Right cardiac atrium (tissue), 5 donors: ENCODE measurements around the gene CDK6. TPM values are rescaled to one million over a fixed set of nuclear protein-coding genes. Genes with fewer than 3 reads are reported as not detected.
"Not testable (repeated sequence)": the region's sequence is repeated elsewhere in the genome, so short reads cannot be mapped to it uniquely, and the experiment has no call there.

Source experiments
- ATAC-seq, 2 donors: fragments of 200-7000 bp; cut with Tn5 transposase; one replicate each; pipeline versions ENCODE4 v1.8.0 to v1.9.1; 2020; ENCODE audit warnings: moderate library complexity in 2 of 2, mild to moderate bottlenecking in 1 of 2
- DNase-seq, 3 donors: peaks; one replicate each; pipeline ENCODE4 v3.0.0-alpha.2; 2020
- H3K27ac ChIP-seq: one replicate; pipeline ENCODE4 v1.5.1; 2013; ENCODE audit warnings: mild to moderate bottlenecking, low read length, control low read depth, moderate library complexity
- H3K27me3 ChIP-seq: one replicate; pipeline ENCODE4 v1.6.1; 2013; ENCODE audit not compliant: control insufficient read depth, insufficient read depth
- H3K4me1 ChIP-seq: one replicate; pipeline ENCODE4 v1.6.1; 2013; ENCODE audit warnings: low read length; ENCODE audit not compliant: control insufficient read depth, insufficient read depth
- H3K4me3 ChIP-seq: one replicate; pipeline ENCODE4 v1.5.1; 2013; ENCODE audit warnings: low read length, control low read depth
- H3K9me3 ChIP-seq: one replicate; pipeline ENCODE4 v1.6.1; 2013; ENCODE audit warnings: low read length; ENCODE audit not compliant: control insufficient read depth
- WGBS: extraction: QIAGEN DNeasy Blood & Tissue Kit; methylation state at CpG from one replicate; pipeline ENCODE4 v1.1.7; 2013; 5-methylcytosine and 5-hydroxymethylcytosine counted together
- intact Hi-C, 4 donors: fragments of 100-400 bp; cut with DNase I; formaldehyde crosslinking; loops; one replicate each; pipeline versions ENCODE4 v1.11.0 to v1.14.0; 2022 to 2023
- polyA plus RNA-seq: library from polyadenylated mRNA; stranded (reverse); fragments of 200-250 nt; gene quantifications from one replicate; pipeline ENCODE4 v1.2.3, GENCODE V29; 2013
- total RNA-seq, 4 donors: library from RNA; stranded (reverse); fragmentation: NEBNext Ultra II Directional; extraction: Animal tissue kit (Norgen Biotek cat#: 25700); gene quantifications; one replicate each; pipeline ENCODE4 v1.2.1, GENCODE V29; 2021
- donor health status: healthy with polysubstance abuse.
- donor health status: DM: no; HTN: yes; CAD: no.
- donor health status: DM: no; HTN: no; CAD: no.
- donor health status: DM: no; HTN: yes; CAD: no; lungs with severe emphysema.
- donor health status: DM: yes; HTN: yes; CAD: no.

The CDK6 gene
- total and polyA plus RNA-seq, 5 donors, result 1.8 to 9.7 (median 9.0) TPM

DNA sequence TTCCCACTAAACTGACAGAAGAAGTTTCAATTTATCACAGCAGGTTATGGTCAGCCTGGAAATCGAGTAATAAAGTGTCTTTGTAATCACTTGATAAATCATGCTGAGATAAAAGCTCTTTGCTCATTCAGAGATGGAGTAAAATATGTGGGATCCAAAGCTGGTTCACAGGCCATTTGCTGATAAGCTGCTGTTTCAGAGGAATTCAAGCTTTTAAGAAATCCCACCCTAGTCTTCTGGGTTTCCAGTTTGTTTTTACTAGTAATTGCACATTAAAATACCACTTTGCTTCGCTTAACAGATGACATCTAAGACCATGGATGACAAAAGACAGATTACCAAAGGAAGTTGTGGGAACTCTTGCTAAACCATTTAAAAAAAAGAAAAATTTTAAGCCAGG lies 37.4 kb upstream of the CDK6 start:
- 45% methylated on average over 2 of the region's 2 CpGs for WGBS
- no peaks in the 10 kb centered on the region for H3K27me3 ChIP-seq
- intact Hi-C loops, result no loop called here
- no peaks in the 10 kb centered on the region for H3K9me3 ChIP-seq
- no peak overlapping the region for H3K4me3 ChIP-seq
- H3K4me1 ChIP-seq, result no peaks in the 10 kb centered on the region
- no peak for ATAC-seq
- no peak for DNase-seq
- no peak overlapping the region for H3K27ac ChIP-seq

DNA sequence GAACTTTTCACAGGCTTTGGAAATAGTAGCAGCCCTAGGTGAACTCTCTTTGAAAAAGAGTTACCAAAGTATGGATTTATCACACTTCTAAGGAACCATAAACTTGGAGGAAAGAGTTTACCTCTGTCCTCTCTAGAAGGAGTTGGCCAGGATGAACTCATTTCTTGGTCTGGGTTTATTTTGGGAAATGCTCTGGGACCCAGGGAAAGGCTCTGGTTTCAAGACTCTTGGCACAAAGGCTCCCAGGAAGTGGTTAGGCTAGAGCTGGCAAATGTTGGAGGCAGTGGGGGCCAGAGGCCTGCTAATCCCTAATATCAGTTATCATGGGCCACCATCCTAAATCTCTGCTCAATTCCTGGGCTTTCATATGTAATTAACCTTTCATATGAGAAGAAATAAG lies 36.3 kb upstream of the CDK6 start:
- Histone ChIP-seq H3K9me3 (no peaks in the 10 kb centered on the region), H3K27me3 (no peaks in the 10 kb centered on the region), H3K4me1 (no peaks in the 10 kb centered on the region), H3K4me3 (no peak overlapping the region), H3K27ac (no peak overlapping the region)
- DNase-seq (no peak), ATAC-seq (no peak)
- intact Hi-C loops, result no loop called here

DNA sequence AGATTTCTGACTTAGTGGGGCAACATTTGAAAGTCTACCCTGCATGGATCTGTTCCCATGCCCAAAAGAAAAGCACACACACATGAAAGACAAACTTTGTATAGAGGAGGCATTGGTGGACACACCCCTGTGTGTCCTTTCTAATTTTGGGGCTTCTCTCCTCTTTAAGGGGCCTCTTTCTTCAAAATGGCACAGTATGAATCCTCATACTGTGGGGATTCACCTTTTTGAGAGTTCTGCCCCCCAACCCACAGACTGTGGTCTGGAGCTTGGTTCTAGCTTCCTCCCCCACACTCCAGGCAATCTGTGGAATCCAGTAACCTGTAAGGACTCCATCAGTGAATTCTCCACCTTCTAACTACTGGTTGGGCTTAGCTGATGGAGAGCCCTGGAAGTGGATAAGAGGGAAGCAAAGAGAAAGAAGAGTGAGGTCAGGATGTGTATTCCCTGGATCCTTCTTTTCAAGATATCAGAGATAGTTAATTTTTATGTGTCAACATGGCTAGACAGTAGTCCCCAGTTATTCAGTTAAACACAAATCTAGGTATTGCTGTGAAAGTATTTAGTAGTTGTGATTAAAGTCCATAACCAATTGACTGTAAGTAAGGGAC lies 32.4 kb upstream of the CDK6 start:
- no peak for ATAC-seq
- Histone ChIP-seq H3K4me3 (no peak overlapping the region), H3K27me3 (no peaks in the 10 kb centered on the region), H3K4me1 (no peaks in the 10 kb centered on the region), H3K9me3 (no peaks in the 10 kb centered on the region), H3K27ac (no peak overlapping the region)
- no peak for DNase-seq
- intact Hi-C loops, result no loop called here

DNA sequence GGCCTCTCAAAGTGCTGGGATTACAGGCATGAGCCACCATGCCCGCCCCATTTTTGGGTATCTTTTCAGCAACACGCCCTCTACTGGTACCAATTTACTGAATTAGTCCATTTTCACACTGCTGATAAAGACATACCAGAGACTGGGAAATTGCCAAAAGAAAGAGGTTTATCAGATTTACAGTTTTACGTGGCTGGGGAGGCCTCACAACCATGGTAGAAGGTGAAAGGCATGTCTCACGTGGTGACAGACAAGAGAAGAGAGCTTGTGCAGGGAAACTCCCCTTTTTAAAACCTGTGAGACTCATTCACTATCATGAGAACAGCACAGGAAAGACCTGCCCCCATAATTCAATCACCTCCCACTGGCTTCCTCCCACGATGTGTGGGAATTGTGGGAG lies 27.8 kb upstream of the CDK6 start:
- DNase-seq, intact Hi-C loops, H3K4me3 ChIP-seq, H3K9me3 ChIP-seq, ATAC-seq, H3K27ac ChIP-seq, H3K4me1 ChIP-seq, H3K27me3 ChIP-seq: not testable (repeated sequence)
- WGBS, result 41% methylated on average over 5 of the region's 5 CpGs

DNA sequence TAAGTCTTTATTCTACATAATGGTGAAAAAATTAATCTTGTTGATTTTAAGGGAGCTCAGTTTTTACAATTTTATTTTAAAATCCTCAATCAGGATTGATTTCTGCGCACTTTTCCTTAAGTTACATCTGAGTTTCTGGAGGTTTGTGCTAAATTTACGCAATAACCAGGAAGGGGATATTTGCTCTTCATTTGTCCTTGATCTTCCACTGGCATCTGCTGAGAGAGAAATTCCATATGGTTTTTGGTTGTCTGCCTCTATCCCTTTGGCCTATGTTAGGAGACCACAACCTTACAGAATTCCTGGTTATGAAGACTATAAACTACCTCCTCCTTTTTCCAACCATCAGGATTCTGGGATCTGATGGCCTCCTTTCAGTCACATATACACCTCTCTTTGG lies 20.1 kb upstream of the CDK6 start:
- H3K27me3 ChIP-seq, result no peaks in the 10 kb centered on the region
- no peaks in the 10 kb centered on the region for H3K9me3 ChIP-seq
- no peak overlapping the region for H3K27ac ChIP-seq
- no peak overlapping the region for H3K4me3 ChIP-seq
- no peak for DNase-seq
- no peak for ATAC-seq
- intact Hi-C loops, result no loop called here
- no peaks in the 10 kb centered on the region for H3K4me1 ChIP-seq
- WGBS, result 97% methylated on average over 2 of the region's 2 CpGs

DNA sequence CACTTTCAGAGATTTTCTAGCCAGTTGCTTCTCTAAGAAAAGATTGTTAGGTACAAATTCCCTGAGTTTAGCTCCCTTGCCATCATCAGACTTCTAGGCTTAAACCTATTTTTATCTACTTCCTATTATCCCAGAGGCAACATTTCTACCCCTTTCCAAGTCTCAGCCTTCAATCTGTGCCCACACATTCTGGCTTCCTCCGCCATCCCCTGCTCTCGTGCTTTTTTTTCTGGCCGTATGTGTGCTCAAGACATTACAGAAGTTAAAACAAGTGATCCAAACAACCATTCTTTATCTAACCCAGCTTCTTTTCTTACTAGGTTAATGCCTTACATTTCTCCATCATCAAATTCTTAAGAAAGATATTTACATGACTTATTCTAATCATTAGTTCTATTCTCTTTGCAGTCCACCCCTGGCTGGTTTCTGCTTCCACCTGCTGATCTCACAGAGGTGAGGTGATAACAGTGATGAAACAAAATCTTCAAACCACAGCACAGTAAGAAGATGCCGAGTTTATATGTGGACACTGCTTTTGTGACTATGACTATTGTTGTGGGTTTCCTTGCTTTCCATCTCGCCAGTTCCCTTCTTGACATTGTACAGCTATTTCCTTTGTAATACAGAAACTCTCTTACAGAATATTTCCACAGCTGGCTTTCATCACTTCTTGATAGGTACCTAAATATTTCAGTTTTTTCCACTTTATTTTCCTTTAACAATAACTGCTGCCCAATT lies 18.3 kb upstream of the CDK6 start:
- ATAC-seq (no peak), DNase-seq (no peak)
- intact Hi-C loops, result no loop called here
- H3K9me3 ChIP-seq, result no peaks in the 10 kb centered on the region
- H3K4me1 ChIP-seq, result no peaks in the 10 kb centered on the region
- no peak overlapping the region for H3K27ac ChIP-seq
- no peak overlapping the region for H3K4me3 ChIP-seq
- 52% methylated on average over 5 of the region's 5 CpGs for WGBS
- no peaks in the 10 kb centered on the region for H3K27me3 ChIP-seq

DNA sequence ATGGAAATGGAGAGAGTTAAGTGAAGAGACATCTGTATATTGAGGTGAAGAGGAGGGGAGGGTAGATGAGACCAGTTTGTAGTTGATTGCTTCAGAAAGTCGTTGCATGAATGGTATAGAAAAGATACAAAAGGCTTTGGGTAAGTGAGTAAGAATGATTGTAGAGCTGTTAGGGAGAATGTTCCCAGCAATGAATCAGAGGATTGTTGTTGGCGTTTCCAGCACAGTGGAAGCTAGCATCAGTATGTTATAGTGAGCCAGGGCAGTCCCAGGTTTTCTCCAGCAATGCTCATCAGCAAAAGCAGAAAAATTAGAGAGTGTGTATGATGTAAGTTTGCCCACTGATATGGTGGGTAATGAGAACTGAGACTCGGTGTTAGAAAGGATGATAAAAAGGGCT lies 15.4 kb upstream of the CDK6 start:
- H3K9me3 ChIP-seq, result no peaks in the 10 kb centered on the region
- H3K4me1 ChIP-seq, result no peaks in the 10 kb centered on the region
- ATAC-seq (no peak), DNase-seq (no peak)
- H3K4me3 ChIP-seq, result no peak overlapping the region
- H3K27ac ChIP-seq, result no peak overlapping the region
- H3K27me3 ChIP-seq, result no peaks in the 10 kb centered on the region
- intact Hi-C loops, result no loop called here
- WGBS, result 72% methylated on average over 3 of the region's 3 CpGs

DNA sequence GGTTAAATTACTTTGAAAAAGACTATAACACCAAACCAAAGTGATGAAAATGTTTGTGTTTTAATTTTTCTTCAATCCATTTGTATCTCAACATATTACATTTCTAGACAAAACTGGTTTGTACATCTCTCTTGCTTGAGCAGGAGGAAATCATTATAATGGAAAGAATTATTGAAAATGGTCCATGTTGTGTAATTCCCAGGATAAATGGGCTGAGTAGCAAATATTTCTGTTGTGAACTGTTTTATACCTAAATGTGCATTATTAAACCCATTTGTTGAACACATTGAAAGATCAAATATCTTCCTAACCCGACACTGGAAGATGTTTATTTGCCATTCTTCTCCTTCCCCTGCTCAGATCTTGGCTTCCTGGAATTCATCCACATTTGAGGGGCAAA lies 14.1 kb upstream of the CDK6 start:
- intact Hi-C loops, result no loop called here
- Histone ChIP-seq H3K27ac (no peak overlapping the region), H3K27me3 (no peaks in the 10 kb centered on the region), H3K4me1 (no peaks in the 10 kb centered on the region), H3K9me3 (no peaks in the 10 kb centered on the region), H3K4me3 (no peak overlapping the region)
- no peak for ATAC-seq
- no peak for DNase-seq
- WGBS, result 76% methylated on average over 1 of the region's 1 CpG

DNA sequence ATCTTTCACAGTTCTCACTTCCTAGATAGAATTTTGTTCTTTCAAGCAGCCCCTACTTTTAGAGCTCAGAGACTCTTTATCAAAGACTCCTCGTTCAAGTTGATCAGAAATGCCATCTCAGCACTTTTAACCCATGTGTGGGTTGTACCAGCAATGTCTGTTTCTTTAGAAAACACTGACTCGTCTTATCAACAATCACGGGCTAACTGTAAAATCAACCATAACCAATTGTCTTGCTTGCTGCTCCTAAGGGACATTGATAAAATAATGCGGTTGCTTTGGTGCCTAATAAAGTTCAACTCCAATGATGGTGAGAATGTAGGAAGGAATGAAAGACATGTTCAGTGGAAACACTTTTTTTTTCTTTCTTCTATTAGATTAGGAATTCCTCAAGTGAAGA lies 12.9 kb upstream of the CDK6 start:
- Histone ChIP-seq H3K27ac (no peak overlapping the region), H3K27me3 (no peaks in the 10 kb centered on the region), H3K4me1 (no peaks in the 10 kb centered on the region), H3K9me3 (no peaks in the 10 kb centered on the region), H3K4me3 (no peak overlapping the region)
- intact Hi-C loops, result no loop called here
- ATAC-seq, result no peak
- WGBS, result 51% methylated on average over 4 of the region's 4 CpGs
- DNase-seq, result no peak

DNA sequence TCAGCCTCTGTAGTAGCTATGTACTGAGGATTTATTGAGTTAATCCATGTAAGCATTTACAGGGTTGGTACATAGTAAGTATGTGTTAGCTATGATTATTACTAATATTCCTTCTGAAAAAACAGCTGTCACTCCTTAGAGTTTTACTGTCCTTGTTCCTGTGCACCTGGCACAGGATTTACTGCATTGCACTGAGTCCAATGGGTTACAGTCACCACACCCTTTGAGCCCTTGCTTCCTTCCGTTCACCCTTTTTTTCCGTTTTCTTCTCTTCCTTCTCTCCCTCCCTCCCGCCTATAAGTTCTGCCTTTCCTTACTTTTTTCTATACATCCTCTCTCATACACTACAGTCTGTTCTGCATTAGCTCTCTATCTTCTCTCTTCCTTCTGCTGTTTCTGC lies 12.5 kb upstream of the CDK6 start:
- H3K4me1 ChIP-seq, result no peaks in the 10 kb centered on the region
- WGBS, result 64% methylated on average over 3 of the region's 3 CpGs
- no peak for DNase-seq
- H3K27ac ChIP-seq, result no peak overlapping the region
- ATAC-seq, result no peak
- intact Hi-C loops, result no loop called here
- H3K4me3 ChIP-seq, result no peak overlapping the region
- H3K9me3 ChIP-seq, result no peaks in the 10 kb centered on the region
- no peaks in the 10 kb centered on the region for H3K27me3 ChIP-seq

DNA sequence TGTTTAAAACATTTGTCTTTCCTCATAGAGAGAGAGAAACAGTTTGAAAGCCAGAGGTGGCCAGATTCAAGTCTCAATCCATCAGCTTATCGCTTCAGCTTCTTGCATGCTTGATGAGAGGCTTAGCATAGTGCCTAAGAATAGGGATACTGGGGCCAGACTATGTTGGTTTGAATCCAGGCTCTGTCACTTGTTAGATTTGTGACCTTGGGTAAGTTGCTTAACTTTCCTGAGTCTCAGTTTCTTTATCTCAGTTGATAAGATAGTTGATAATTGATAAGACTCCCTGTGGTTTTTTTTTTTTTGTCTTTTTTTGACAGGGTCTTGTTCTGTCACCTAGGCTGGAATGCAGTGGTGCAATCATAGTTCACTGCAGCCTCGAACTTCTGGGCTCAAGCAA lies 12.1 kb upstream of the CDK6 start:
- Histone ChIP-seq H3K27ac (no peak overlapping the region), H3K9me3 (no peaks in the 10 kb centered on the region), H3K27me3 (no peaks in the 10 kb centered on the region), H3K4me3 (no peak overlapping the region), H3K4me1 (no peaks in the 10 kb centered on the region)
- intact Hi-C loops, result no loop called here
- DNase-seq (no peak), ATAC-seq (no peak)
- 86% methylated on average over 2 of the region's 2 CpGs for WGBS

DNA sequence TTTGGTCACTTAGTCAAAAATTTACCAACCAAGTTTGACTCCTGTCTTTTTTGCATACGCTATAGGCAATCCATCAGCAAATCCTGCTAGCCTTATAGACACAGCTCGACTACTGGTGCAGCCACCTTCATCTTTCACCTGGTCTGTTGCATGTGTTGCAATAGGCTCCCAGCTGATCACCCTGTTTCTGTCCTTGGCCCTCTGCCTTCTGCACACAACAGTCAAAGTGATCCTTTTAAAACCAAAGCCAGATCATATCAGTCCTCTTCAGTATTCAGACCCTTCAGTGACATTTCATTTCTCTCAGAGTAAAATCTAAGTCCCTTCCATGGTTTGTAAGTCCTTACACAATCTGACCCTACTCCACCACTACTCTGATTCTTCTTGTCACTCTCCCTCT lies 10.9 kb upstream of the CDK6 start:
- WGBS, result 94% methylated on average over 2 of the region's 2 CpGs
- Histone ChIP-seq H3K27me3 (no peaks in the 10 kb centered on the region), H3K27ac (no peak overlapping the region), H3K4me1 (no peaks in the 10 kb centered on the region), H3K4me3 (no peak overlapping the region), H3K9me3 (no peaks in the 10 kb centered on the region)
- ATAC-seq (no peak), DNase-seq (no peak)
- intact Hi-C loops, result no loop called here
